Stimulated activated CD4-positive, alpha-beta T cell treated with anti-CD3 and anti-CD28 coated beads, Interleukin-4, amount 100 ng/mL, for 4 hours (primary cell): ENCODE measurements around the gene PHLPP1.
"Not testable (repeated sequence)": the region's sequence is repeated elsewhere in the genome, so short reads cannot be mapped to it uniquely, and the experiment has no call there.

Source experiments
- DNase-seq, 2 experiments: peaks; one replicate each; pipeline ENCODE4 v3.0.0-alpha.2; 2020

Gene PHLPP1

DNA sequence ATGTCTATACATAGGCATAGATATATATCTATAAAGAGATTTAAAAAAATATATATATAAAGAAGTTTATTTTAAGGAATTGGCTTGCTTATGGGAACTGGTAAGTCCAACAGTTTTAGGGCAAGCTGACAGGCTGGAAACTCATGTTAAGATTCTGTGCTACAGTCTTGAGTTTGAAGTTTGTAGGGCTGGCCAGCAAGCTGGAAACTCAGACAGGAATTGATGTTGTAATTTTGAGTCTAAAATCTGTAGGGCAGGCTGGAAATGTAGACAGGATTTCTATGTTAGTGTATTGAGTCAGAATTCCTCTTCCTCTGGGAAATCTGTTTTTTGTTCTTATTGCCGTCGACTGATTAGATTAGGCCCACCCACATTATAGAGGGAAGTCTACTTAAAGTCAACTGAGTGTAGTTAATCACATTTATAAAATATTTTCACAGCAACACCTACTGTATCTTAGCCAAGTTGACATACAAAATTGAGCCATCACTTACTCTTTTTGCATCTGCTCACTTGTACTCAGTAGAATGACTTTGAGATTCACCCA is 60.8 kb downstream of the PHLPP1 start:
- no peak for DNase-seq

DNA sequence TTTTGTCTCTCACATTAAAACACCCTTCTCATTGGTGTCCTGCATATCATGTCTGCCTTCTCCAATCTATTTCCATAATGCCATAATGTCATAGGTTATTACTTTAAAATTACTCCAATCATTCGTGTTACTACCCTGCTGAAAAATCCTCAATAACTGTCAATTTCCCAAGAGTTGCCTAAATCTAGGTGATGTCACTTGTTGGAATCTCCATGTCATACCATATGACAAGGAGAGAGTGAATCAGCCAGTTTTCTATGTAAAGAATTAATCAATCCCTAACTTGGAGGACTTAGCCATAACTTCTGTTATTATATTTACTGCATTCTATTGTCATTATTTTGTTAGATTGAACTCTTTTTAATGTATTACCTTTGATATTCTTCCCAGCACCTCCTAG is 62.5 kb downstream of the PHLPP1 start:
- DNase-seq = no peak

DNA sequence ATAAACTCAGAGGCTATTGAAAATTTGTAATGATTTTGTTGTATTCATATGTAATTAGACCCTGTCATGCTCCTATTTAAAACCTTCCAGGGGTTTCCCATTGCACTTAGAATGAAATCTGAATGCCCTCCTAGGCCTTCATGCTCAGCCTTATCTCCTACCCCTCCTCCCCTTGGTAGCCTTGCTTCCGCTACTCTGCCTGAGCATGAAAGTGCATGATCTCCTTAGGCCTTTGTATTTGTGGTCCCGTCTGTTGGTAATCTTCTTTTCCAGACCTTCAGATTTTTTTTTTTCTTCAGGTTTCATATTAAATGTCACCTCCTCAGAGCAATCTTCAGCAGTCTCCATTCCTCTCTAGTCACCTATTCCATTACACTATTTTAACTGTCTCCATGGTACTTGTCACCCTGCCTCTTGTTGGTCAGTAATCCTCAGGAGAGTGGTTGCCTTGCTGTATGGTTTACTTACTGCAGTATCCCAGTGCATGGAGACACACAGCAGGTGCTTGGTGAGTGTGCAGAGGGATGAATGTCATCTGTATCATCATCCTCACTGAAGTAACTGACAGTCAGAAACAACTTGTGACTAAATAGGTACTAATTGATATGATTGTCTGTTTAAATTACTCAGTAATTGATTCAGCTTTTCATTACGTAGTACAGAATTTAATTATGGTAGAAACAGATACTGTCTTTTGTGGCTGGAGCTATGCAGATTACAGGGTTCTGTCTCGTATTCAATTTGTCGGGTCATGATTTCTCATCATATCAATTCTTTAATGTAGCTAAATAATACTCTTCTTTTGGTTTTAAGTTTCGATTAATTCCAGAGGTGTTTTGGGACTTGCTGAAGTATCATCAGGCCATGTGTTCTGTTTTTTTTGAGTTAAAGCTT is 63.9 kb downstream of the PHLPP1 start:
- no peak for DNase-seq

DNA sequence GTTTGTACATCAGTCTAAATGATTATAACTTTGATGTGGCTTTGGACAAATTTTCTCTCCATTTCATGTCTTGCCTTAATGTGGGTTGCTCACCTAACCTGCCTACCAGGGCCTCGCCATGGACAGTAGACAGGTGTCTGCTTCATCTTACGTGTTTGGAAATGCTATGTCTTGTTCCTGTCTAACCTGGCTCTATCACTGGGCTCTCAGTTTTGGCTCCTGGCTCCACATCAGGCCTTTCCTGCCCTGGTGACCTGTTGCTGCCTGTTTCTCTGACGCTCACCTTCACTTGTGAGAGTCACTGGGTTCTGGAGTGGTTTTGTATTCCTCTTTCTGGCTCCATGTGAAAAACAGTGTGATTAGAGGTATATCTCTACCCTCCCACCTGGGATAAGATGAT is 65.9 kb downstream of the PHLPP1 start:
- DNase-seq = no peak

DNA sequence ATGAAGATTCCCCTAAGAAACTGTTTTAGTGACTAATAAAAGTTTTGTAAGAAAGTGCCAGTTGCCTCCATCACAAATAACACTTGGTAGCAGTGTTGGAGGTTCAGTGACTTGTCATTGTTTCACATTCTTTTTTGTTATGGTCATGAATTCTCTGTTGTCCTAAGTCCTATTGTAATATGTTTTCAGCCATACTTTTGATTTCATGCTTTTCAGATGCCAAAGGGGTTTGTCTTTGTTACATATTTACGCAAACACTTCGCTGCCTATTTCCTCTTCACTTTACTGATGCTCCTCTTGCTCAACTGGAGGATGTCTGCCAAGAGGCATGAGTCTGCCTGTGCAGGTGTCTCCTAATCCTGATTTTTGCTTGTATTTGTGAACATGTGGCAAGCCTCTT is 66.6 kb downstream of the PHLPP1 start:
- no peak for DNase-seq

DNA sequence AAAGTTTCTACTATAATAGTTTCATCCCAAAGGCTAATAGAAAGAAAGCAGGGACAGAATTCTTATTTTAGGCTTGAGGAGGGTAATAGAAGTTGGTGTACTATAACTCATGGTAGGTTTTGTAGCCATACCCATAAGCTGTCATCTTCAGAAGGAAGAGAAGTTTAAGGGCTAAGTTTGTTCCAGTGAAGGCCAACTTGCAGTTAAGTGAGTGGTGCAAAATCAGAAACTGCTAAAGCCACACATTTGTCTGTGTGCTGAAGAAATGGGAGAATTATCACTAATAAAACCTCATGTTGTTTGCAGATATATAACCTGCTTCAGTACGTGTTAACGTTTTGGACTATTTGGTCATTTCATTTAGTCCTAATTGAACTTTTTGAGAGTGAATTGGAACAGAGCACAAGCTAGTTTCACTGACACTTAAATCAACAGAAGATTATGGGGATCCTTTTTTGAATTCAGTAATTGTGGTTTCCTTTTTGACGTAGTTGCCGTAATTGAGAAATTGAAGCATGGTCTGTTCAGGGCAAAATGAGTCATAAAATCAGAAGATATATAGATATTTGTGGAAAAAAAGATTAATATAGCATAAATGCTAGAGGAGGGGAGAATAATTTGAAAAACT is 69.1 kb downstream of the PHLPP1 start:
- no peak for DNase-seq

DNA sequence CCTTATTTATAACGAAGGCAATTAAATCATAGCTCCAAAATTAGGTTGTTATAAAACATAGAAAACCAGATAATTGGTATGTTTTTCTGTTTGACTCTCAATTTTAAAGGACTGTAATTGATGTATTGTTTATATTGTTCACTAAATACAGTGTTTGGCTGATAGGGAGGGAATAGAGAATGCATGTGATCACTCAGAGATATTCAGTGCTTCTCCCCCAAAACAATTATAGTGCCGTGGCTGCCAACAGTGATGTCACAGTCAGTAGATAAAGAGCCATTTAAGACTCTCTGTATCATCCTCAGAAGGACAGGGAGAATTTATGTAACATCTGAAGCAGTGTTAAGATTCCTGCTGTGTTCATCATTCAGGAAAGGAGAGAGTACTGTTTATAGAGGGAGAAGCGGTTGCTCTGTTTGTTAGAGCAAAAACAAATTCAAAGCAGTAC is 69.6 kb downstream of the PHLPP1 start:
- DNase-seq = no peak

DNA sequence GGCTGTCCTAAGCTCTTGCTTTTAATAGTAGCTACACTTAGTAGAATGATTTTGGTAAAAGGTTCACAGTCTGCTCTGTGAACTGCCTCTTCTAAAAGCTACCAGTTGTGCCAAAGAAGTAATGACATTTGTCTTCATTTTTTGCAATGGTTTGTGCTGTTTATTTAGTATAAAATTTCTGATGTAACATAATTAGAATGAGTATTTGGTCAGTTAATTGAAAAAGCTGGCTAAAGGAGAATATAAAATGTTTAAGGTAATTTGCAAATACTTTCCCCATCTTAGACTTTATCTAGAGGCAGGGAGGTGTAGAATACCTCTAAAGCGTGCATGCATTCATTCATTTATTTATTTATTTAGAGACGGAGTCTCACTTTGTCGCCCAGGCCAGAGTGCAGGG is 71.3 kb downstream of the PHLPP1 start:
- no peak for DNase-seq

DNA sequence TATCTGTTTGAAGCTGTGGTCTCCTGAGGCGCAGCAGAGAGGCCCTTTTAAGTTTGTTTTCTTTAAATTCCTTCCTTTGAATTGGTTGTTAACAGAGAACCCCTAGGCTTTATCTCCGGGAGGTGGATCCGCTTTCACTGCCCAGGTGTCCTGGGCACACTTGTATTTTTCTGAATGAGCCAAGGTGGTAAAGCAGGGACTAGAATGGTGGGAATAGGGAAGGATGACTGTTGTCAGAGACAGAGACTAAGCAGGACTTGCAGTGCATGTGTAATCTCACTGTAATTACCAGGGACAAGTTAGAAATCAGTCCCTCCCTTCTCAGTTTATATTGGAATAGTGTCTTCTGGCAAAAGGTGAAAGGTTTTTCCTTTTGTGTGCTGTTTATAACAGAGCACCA is 72.8 kb downstream of the PHLPP1 start:
- no peak for DNase-seq

DNA sequence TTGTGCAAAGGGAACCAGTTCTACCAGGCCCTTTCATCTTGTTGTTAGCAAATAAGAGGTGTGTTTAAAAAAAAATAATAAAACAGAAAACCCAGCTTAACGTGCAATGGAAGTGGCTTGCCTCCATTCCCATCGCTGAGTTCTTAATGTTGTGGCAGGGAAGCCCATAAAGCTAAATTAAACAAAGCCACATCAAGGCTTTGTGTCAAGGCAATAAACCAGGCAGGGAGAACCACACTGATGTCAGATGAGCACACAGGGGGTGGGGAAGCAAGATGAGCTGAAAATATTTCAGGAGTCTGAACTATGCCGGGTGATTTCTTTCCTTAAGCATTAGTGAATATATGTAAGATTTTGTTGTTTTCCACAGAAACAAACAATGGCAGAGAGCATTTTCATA is 73.5 kb downstream of the PHLPP1 start:
- no peak for DNase-seq

DNA sequence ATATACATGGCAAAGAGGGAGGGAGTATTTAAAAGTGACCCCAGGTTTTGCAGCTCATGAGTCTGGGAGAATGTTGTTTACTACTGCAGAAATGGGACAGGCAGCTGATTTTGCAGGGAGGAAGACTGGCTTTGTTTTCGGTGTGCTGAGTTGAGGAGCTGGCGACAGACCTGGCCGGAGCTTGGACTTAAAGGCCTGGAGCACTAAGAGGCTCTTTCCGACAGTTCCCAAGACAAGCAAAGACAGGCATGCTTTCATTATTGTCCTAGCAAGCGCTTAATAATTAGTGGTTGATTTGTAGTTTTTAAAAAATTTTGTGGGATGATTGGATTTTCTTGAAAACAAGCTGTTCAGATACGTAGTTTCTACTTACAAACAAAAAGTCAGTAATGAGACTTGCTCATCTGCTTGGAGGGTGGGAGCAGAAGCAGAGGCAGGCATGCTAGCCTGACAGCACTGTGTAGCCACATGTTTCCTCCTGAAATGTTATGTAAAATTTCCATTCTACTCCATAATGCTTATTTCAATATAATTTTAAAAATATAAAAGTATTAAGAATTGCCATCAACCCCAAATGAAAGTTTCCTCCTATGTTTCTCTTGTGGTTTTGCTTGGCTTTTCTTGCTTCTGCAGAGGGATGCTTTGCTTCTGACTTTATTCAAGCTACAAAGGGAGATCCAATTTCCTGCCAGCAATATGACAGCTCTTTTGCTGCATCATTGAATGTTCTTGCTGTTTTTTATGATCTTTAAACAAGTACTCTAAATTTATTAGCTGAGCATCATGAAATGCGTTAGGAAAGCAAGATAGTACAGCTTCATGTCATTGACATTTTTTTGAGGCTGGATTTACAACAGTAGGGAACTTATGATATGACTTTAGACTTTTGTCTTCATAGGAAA is 75.8 kb downstream of the PHLPP1 start:
- DNase-seq = no peak

DNA sequence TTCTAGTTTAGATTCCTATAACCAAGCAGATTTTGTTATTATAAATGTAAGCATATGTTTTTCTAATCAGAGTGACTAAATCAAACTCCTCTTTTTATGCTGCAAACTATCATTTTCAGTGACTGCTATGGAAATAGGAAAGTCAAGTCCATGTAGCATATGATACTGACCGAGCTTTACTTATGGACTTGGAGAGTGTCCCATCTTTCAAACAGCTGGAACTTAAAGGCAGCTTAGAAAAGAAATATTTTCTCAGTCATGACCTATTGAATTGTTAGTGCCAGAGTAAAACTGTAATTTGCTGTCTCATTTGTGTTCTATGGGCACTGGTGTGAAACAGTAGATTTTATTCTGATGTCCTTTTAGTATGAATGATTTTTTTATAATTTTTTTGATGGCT is 76.7 kb downstream of the PHLPP1 start:
- DNase-seq = no peak

DNA sequence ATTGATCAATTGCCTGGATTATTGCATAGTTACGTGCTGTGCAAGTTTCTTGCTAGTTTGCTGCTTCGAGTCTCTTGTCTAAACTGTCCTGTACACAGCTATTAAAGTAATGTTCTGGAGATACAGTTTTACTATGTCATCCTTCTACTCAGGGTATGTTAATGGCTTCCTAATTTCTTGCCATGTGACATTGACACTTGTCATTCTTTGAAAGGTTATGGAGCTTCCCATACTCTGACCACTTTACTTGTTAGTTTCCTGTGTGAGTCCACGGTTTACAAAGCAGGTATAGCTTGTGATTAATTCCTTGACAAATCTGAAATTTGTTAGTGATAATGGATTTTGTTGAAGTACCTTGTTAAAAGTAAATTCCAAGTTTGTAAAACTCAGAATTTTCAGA is 80.5 kb downstream of the PHLPP1 start:
- no peak for DNase-seq

DNA sequence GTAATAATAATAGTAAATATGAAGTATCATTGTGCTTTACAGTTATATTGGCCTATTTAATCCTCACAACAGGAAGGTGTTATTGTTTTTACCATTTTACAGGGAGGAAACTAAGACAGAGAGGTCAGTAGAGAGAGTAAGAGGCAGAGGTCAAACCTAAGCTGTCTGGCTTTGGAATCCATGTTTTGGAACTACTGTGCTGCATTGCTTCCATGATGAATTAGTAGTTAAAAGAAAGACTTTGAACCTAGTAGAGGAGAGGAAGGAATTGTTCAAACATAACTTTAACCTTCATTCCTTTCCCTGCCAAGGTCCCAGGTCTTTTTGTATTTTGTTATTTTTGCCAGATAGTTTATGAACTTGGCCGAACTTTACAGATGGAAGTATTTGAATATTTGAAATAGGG is 80.9 kb downstream of the PHLPP1 start:
- no peak for DNase-seq

DNA sequence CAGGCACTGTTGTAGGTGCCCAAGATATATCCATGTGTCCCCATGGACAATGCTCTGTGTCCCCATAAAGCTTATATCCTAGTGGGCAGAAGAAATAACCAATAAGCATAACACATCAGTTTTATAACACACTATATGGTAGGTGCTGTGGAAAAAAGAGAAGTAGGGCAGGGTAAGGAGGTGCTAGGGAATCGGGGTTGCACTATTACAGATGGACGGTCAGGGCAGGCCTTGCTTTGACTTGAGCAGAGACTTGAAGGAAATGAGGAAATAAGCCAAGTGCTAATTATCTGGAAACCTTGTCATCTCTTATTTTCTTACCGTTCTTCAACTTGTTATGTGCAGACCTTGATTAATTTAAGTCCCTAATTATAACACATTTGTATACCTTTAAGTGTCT is 82.0 kb downstream of the PHLPP1 start:
- no peak for DNase-seq

DNA sequence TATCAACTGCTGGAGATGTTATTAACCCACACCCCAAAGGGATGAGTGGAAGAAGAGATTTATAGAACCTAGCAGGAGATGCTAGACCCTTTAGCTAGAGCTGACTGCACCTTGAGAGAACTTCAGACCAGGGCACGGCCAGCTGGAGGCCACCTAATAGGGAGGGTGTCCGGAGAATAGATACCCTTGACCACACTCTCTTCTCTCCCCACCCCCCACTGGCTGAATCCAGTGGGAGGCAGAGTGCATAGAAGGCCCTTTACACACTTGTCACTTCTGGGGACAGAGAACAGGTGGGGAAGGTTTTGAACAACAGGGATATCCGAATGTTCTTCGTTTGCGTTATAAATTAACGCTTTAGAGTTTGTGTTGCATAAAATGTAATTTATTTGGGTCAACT is 84.6 kb downstream of the PHLPP1 start:
- no peak for DNase-seq

DNA sequence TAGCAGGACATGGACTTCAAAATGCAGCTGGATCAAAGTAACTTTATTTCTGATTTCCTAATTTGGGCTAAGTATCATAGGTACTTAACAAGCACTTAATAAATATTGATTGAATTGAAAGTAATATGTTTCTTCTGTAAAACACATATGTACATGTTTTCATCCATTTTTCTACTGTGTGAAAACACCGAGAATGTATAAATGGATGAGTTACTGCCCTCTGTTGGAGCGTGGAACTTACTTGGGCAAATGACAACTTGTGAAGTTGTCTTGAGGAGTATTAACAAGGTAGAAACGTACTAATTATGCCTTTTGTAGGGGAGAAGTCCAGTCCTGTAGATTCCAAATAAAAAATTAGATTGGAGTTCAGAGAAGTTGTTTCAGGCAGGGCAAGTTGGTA is 87.2 kb downstream of the PHLPP1 start:
- no peak for DNase-seq

DNA sequence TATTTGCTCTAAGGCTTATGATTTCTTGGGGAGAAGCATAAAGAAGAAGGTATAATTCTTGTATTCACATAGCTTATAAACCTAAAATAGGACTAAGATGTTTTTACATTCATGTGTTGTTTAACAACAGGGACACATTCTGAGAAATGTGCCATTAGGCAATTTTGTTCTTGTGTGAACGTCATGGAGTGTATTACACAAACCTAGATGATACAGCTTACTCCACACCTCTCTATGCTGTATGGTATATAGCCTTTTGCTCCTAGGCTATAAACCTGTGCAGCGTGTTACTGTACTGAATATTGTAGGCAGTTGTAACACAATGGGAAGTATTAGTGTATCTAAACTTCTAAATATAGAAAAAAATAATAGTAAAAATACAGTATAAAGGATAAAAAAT is 92.1 kb downstream of the PHLPP1 start:
- DNase-seq = no peak

DNA sequence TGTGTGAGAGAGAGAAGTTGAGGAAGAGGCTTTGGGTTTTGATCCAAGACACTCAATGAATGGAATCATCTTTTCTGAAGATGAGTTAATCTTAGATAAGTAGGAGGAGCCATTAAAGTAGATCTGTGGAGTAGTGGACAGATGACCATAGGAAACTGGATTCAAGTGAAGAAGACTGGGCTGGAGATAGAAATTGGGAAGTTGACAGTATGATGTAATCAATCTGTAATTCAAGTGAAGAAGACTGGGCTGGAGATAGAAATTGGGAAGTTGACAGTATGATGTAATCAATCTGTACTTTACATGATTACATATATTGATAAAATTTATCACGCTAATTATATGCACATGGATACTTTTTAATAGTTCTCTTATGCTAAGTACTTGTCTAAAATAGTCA is 92.8 kb downstream of the PHLPP1 start:
- DNase-seq = no peak

DNA sequence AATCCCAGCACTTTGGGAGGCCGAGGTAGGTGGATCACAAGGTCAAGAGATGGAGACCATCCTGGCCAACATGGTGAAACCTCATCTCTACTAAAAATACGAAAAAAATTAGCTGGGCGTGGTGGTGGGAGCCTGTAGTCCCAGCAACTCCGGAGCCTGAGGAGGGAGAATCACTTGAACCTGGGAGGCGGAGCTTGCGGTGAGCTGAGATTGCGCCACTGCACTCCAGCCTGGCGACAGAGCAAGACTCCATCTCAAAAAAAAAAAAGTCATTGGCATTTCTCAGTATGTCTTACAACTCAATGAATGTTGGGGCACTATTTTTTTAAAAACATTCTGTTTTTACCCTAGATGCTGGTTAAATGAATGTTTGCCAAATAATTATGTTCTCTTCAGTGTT is 94.1 kb downstream of the PHLPP1 start:
- not testable (repeated sequence) for DNase-seq

DNA sequence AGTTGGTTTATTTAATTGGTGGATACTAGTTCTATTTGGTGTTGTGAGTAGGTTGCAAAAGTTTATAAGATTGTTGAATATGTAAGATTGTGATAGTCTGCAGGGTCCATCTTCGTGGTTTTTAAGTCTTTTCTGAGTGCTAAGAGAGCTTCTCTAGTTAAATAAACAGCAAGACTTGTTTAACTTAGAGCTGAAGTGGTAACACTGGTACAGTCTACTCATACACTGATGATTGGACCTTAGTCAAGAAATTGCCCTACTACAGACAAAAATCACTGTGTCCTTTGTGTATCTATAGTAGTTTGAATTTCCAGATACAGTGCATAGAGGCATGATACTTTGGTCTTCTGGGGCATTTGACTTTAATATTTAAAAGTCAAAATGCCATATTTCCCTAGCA is 94.6 kb downstream of the PHLPP1 start:
- DNase-seq = no peak

DNA sequence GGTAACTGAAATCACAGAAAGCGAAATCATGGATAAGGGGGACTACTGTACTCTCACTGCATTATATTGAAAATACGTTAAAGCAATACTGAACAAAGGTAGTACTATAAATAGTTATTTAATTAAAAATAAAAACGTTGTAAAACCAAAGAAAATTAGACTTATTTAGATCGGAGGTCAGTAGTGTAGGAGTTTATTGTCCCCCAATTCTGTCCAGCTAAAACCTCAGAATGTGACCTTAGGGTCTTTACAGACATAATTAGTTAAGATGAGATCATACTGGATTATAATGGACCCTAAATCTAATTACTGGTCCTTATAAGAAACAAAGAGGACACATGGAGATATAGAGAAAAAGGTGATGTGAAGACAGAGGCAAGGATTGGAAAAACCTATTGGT is 95.3 kb downstream of the PHLPP1 start:
- no peak for DNase-seq

DNA sequence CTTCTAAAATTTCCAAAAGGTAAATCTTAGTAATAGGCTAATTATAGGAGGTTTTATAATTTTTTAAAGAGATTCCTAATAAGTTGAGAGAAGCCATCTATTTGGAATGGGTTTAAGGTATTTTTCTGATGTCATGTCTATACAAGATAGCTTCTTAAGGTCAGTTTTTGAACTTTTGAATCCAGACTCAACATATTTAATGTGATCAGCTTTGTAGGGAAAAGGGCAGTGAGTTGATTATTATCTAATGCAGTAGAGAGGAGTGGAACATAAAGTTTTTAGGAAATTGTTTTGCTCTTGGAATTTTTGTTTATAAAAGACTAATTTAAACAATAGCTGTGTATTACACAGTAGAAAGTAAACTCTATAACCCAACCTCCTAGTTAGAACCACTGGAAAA is 96.3 kb downstream of the PHLPP1 start:
- no peak for DNase-seq
